Upper lobe of left lung (tissue), 6 donors: Measurements from ENCODE around the gene QSOX1. TPM values are rescaled to one million over a fixed set of nuclear protein-coding genes. Genes with fewer than 3 reads are reported as not detected.

ENCODE experiments used
- ATAC-seq, 2 donors: fragments of 200-7000 bp; cut with Tn5 transposase; one replicate each; pipeline ENCODE4 v1.9.1; 2022; ENCODE audit warnings: mild to moderate bottlenecking in 2 of 2, moderate library complexity in 2 of 2; ENCODE audit not compliant: low FRiP score in 2 of 2
- DNase-seq, 2 donors: peaks; one replicate each; pipeline ENCODE4 v3.0.0-alpha.2; 2019 to 2020
- H3K27ac ChIP-seq, 4 donors: fragments of 200-600 bp; sonication (generic); one replicate each; pipeline ENCODE4 v1.5.1; 2016 to 2019
- H3K27me3 ChIP-seq, 4 donors: fragments of 200-600 bp; sonication (generic); one replicate each; pipeline ENCODE4 v1.5.1; 2017 to 2019
- H3K36me3 ChIP-seq, 4 donors: fragments of 200-600 bp; sonication (generic); one replicate each; pipeline ENCODE4 v1.5.1; 2016 to 2019
- H3K4me1 ChIP-seq, 4 donors: fragments of 200-600 bp; sonication (generic); one replicate each; pipeline ENCODE4 v1.5.1; 2018 to 2019
- H3K4me3 ChIP-seq, 4 donors: fragments of 200-600 bp; sonication (generic); one replicate each; pipeline ENCODE4 v1.5.1; 2017 to 2019; ENCODE audit warnings: mild to moderate bottlenecking in 2 of 4, moderate library complexity in 1 of 4
- H3K9me3 ChIP-seq, 4 donors: fragments of 200-600 bp; sonication (generic); one replicate each; pipeline ENCODE4 v1.5.1; 2018 to 2019
- EP300 ChIP-seq, 4 donors: sonication (generic); formaldehyde crosslinking; IDR thresholded peaks; one replicate each; pipeline ENCODE4 v1.5.1; 2017; ENCODE audit warnings: antibody characterized with exemption in 4 of 4, control low read depth in 2 of 4
- POLR2A ChIP-seq, 4 donors: fragments of 450-650 bp; IDR thresholded peaks; one replicate each; pipeline ENCODE4 v1.5.1; 2016 to 2017; ENCODE audit warnings: antibody characterized with exemption in 4 of 4, mild to moderate bottlenecking in 2 of 4
- POLR2AphosphoS5 ChIP-seq, 2 donors: sonication (generic); formaldehyde crosslinking; IDR thresholded peaks; one replicate each; pipeline ENCODE4 v1.5.1; 2017; ENCODE audit warnings: antibody characterized with exemption in 2 of 2
- WGBS, 2 donors: methylation state at CpG; one replicate each; pipeline ENCODE4 v1.1.5; 2017 to 2018; 5-methylcytosine and 5-hydroxymethylcytosine counted together
- total RNA-seq, 6 donors: library from RNA; depleted of rRNA in 4 of 6; stranded (reverse); fragments of >200 nt in 4 of 6; gene quantifications; one replicate each; pipeline versions ENCODE4 v1.1.0 to v1.2.1, GENCODE V29; 2016 to 2021
- TF ChIP-seq, protein P1 (sequence below), 6 experiments: fragments of 450-650 bp in 4 of 6; fragments of 200-600 bp in 2 of 6; sonication (generic) in 2 of 6; IDR thresholded peaks; one replicate each; pipeline ENCODE4 v1.5.1; 2016 to 2019; ENCODE audit warnings: antibody characterized with exemption in 6 of 6
- donor health status: DM: no; HTN: no; CAD: no; lungs with moderate emphysema.
- donor health status: DM: no; HTN: yes; CAD: no; lungs with severe emphysema.

QSOX1 gene
- total RNA-seq, 6 donors from 2014 or later, result 61.8 to 380 (median 201) TPM

DNA sequence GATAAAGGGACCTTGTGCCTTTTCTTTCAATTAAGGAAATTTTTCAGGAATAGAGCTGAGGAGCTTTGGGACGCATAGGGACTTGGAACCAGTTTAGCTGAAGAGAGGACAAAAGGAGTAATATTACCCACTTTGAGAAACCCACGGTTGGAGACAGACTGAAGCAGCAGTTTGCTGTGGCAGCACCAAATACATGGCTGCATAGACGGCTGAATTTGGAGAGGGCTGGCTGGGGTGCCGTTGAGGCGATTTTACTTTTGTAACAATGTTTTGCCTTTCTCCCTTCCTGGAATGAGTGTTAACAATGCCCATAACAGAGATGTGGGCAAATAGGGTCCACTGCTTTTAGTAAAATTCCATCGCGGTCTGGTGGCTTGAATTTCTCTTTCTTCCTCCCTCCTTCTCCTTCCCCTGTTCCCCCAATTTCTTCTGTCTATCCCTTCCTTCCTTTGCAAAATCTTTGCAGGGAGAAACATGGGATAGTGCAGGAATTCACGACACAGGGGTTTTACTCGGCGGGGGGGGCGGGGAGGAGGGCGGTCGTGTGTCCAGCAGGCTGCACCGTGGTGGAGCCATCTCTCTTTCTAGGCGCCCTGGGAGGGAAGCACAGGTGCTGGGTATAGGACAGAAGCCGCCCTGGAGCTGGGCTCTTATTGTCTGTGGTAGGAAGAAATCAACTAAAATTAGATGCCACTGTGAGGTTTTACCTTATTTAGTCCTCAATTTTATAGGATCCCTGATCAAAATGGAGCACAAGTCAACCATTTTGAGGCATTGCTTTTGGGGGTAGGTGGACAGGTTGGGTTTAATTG, 82.2 kb downstream of the QSOX1 start:
- 10 to 11% methylated on average over 14 to 16 of the region's 16 CpGs for WGBS, 2 donors
- H3K27me3 ChIP-seq, result peaks cover 0 to 83% (median 51%) of the 10 kb centered on the region in 4 donors
- H3K9me3 ChIP-seq, result no peaks in the 10 kb centered on the region
- no peak for TF ChIP-seq EP300 (IDR thresholded peaks at IDR 0.05)
- TF ChIP-seq, protein P1, sequence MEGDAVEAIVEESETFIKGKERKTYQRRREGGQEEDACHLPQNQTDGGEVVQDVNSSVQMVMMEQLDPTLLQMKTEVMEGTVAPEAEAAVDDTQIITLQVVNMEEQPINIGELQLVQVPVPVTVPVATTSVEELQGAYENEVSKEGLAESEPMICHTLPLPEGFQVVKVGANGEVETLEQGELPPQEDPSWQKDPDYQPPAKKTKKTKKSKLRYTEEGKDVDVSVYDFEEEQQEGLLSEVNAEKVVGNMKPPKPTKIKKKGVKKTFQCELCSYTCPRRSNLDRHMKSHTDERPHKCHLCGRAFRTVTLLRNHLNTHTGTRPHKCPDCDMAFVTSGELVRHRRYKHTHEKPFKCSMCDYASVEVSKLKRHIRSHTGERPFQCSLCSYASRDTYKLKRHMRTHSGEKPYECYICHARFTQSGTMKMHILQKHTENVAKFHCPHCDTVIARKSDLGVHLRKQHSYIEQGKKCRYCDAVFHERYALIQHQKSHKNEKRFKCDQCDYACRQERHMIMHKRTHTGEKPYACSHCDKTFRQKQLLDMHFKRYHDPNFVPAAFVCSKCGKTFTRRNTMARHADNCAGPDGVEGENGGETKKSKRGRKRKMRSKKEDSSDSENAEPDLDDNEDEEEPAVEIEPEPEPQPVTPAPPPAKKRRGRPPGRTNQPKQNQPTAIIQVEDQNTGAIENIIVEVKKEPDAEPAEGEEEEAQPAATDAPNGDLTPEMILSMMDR (IDR thresholded peaks at IDR 0.05), result no peak
- TF ChIP-seq POLR2AphosphoS5 (IDR thresholded peaks at IDR 0.05), result no peak
- TF ChIP-seq POLR2A (IDR thresholded peaks at IDR 0.05), result no peak
- peaks cover 26 to 42% (median 29%) of the 10 kb centered on the region in 4 donors for H3K4me1 ChIP-seq
- no peak overlapping the region for H3K4me3 ChIP-seq
- H3K36me3 ChIP-seq, result no peaks in the 10 kb centered on the region
- no peak for DNase-seq
- no peak overlapping the region for H3K27ac ChIP-seq
- no peak for ATAC-seq

DNA sequence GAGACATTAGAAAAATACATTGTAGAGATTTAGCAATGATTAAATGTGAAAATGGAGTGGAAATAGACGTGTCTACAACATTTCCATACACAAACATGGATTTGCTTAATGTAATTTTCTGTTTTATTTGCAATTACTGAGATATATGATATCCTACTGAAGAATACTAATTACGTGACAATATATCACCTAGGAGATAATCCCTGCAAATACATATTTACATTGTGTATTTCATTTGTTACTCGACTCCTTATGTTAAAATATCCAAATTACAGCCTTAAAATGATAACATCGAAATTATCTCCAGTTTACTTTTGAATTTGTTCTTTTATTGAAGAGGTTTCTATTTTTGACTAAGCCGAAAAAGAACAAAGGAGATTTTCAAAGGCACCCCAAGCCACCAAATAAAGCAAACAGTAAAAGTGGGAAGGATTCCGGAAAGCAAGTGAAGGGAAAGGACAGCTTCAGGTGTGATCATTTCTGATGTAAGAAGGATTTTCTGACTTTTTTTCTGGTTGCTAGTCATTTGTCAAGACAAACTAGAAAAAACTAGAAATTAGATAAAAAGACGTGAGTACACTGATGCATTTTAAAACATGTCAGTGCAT, 83.3 kb downstream of the QSOX1 start:
- Histone ChIP-seq H3K4me1 (peaks cover 25 to 36% (median 29%) of the 10 kb centered on the region in 4 donors), H3K4me3 (no peak overlapping the region), H3K9me3 (no peaks in the 10 kb centered on the region), H3K27me3 (peaks cover 0 to 73% (median 41%) of the 10 kb centered on the region in 4 donors), H3K36me3 (no peaks in the 10 kb centered on the region), H3K27ac (no peak overlapping the region)
- ATAC-seq (no peak), DNase-seq (no peak)
- WGBS, 2 donors, result 15 to 21% methylated on average over 7 of the region's 7 CpGs
- TF ChIP-seq EP300 (IDR thresholded peaks at IDR 0.05) (no peak), POLR2AphosphoS5 (IDR thresholded peaks at IDR 0.05) (no peak), POLR2A (IDR thresholded peaks at IDR 0.05) (no peak)
- TF ChIP-seq, protein P1 (IDR thresholded peaks at IDR 0.05), result no peak

DNA sequence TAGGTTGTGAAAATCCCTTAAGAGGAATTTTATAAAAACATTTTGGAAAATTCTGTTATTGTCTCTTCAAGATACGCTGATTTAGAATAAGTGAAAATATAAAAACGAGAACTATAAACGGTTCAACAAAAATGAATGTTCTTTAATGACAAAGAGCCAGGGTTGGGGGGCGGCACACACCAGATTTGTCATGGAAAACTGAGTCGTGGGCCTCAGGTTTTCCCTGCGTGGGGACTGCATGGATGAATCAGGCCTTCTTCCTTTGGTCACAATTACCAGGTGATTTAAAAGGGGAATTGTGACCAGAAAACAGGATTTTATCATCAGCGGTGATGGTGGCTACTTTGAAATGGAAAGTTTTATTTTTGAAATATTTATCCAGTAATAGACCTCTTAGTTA, 84.0 kb downstream of the QSOX1 start:
- H3K9me3 ChIP-seq, result no peaks in the 10 kb centered on the region
- H3K4me3 ChIP-seq, result no peak overlapping the region
- H3K27me3 ChIP-seq, result peaks cover 0 to 66% (median 35%) of the 10 kb centered on the region in 4 donors
- peaks cover 18 to 29% (median 23%) of the 10 kb centered on the region in 4 donors for H3K4me1 ChIP-seq
- H3K27ac ChIP-seq, result no peak overlapping the region
- WGBS, 2 donors, result 20 to 25% methylated on average over 7 of the region's 7 CpGs
- H3K36me3 ChIP-seq, result no peaks in the 10 kb centered on the region
- TF ChIP-seq EP300 (IDR thresholded peaks at IDR 0.05) (no peak), POLR2A (IDR thresholded peaks at IDR 0.05) (no peak)
- DNase-seq, result no peak
- no peak for ATAC-seq

DNA sequence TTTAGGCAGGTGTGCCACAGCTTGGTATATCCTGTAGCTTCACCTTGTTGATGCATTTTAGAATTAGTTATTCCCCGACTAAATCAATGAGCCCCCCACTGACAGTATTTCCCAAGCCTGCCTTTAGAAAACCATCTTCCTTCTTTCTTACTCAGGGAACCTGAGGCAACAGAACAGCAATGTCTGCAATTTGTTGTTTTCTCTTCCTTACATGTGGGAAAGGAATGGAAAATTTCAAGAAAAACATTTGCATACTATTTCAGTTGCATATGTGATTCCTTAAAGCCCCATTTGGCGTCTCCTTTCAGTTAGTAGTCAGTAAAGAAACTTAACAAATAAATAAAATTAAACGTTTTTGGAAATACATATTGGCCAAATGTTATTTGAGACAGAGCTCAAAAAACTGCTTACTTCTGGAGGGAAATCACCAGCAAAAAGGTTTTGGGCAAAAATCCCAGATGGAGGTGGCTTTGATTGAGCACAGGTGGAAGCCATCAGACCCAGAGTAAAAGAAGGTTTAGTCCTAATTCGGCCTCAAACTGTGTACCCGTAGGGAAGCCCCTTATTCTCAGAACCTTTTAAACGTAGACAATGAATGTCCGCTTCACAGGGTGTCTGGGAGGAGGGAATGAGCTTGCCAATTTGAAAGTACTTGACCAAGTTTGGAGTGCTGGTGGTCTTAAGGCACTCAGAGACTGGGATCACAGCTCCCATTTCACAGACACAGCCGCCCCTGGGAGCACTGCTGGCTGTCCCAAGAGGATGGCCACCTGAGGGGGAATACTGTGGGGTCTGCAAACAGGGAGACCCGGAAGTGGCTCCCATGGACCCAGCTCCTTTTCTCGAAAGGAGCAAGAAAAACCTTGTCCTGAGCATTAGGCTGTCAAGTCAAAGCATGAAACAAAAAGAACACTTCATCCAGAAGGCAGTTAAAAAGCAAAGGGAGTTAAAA, 84.8 kb downstream of the QSOX1 start:
- DNase-seq, result no peak
- no peaks in the 10 kb centered on the region for H3K9me3 ChIP-seq
- H3K27ac ChIP-seq, result no peak overlapping the region
- TF ChIP-seq POLR2AphosphoS5 (IDR thresholded peaks at IDR 0.05) (no peak), EP300 (IDR thresholded peaks at IDR 0.05) (no peak), POLR2A (IDR thresholded peaks at IDR 0.05) (no peak)
- TF ChIP-seq, protein P1 (IDR thresholded peaks at IDR 0.05), result no peak
- no peaks in the 10 kb centered on the region for H3K36me3 ChIP-seq
- 11 to 13% methylated on average over 9 to 10 of the region's 10 CpGs for WGBS, 2 donors
- no peak overlapping the region for H3K4me3 ChIP-seq
- H3K4me1 ChIP-seq, result peaks cover 12 to 23% (median 18%) of the 10 kb centered on the region in 4 donors
- H3K27me3 ChIP-seq, result peaks cover 0 to 60% (median 31%) of the 10 kb centered on the region in 4 donors
- ATAC-seq, result no peak
